CD1c-positive myeloid dendritic cell (primary cell): ENCODE data around the gene KCNQ1OT1.

Source experiments
- DNase-seq: peaks from one replicate; pipeline ENCODE4 v3.0.0-alpha.2; 2016; ENCODE audit errors: extremely low spot score

The KCNQ1OT1 gene

GRCh38 chr11:2737226-2737590, 37.4 kb upstream of the KCNQ1OT1 start:
- DNase-seq: no peak

- DNase-seq: no peak
These were observed 36.9 kb upstream of the KCNQ1OT1 start for GRCh38 chr11:2736577-2737225.

- DNase-seq: no peak
These were observed 35.3 kb upstream of the KCNQ1OT1 start for GRCh38 chr11:2735053-2735589.

- DNase-seq: no peak
These were observed 34.6 kb upstream of the KCNQ1OT1 start for GRCh38 chr11:2734181-2735052.

GRCh38 chr11:2732940-2733628, 33.3 kb upstream of the KCNQ1OT1 start:
- no peak for DNase-seq

- DNase-seq: no peak
These were observed 32.6 kb upstream of the KCNQ1OT1 start for GRCh38 chr11:2732261-2732939.

- no peak for DNase-seq
These were observed 31.6 kb upstream of the KCNQ1OT1 start for GRCh38 chr11:2731130-2732125.

- DNase-seq: no peak
These were observed 30.7 kb upstream of the KCNQ1OT1 start for GRCh38 chr11:2730272-2731129.

GRCh38 chr11:2729841-2730240, 30.0 kb upstream of the KCNQ1OT1 start:
- no peak for DNase-seq

GRCh38 chr11:2728663-2729332, 29.0 kb upstream of the KCNQ1OT1 start:
- no peak for DNase-seq

- peak; percentile 20 for DNase-seq
These were observed 28.4 kb upstream of the KCNQ1OT1 start for GRCh38 chr11:2728128-2728662.

- no peak for DNase-seq
These were observed 27.2 kb upstream of the KCNQ1OT1 start for GRCh38 chr11:2726964-2727363.

- no peak for DNase-seq
These were observed 25.8 kb upstream of the KCNQ1OT1 start for GRCh38 chr11:2725368-2726300.

- no peak for DNase-seq
These were observed 25.0 kb upstream of the KCNQ1OT1 start for GRCh38 chr11:2724653-2725367.

GRCh38 chr11:2724104-2724503, 24.3 kb upstream of the KCNQ1OT1 start:
- no peak for DNase-seq

GRCh38 chr11:2722955-2723354, 23.2 kb upstream of the KCNQ1OT1 start:
- DNase-seq: no peak
